GM23248 (cell line): ENCODE measurements around the gene CD9. TPM values are rescaled to one million over a fixed set of nuclear protein-coding genes. Genes with fewer than 3 reads are reported as not detected.
A peak's percentile ranks its signal among the peaks of the same experiment; 100 is the strongest.

ENCODE experiments used
- DNase-seq: peaks from one replicate; pipeline ENCODE4 v3.0.0-alpha.2; 2015
- H2AFZ ChIP-seq: fragments of 200-600 bp; sonication (generic); 2 replicates; pipeline ENCODE4 v1.6.1; 2016; ENCODE audit warnings: antibody characterized with exemption
- H3F3A ChIP-seq: fragments of 200-600 bp; sonication (generic); 2 replicates; pipeline ENCODE4 v1.6.1; 2016; ENCODE audit warnings: mild to moderate bottlenecking, antibody characterized with exemption, mixed run types; ENCODE audit not compliant: insufficient read depth
- H3K27ac ChIP-seq: fragments of 200-600 bp; sonication (generic); 2 replicates; pipeline ENCODE4 v1.5.1; 2016; ENCODE audit warnings: mild to moderate bottlenecking
- H3K27me3 ChIP-seq: fragments of 200-600 bp; sonication (generic); replicated peaks from 2 replicates; pipeline ENCODE4 v1.6.1; 2016; ENCODE audit warnings: mild to moderate bottlenecking; ENCODE audit not compliant: insufficient read depth
- H3K36me3 ChIP-seq: fragments of 200-600 bp; sonication (generic); 2 replicates; pipeline ENCODE4 v1.6.1; 2016; ENCODE audit warnings: low read depth, mild to moderate bottlenecking
- H3K4me1 ChIP-seq: fragments of 200-600 bp; sonication (generic); 2 replicates; pipeline ENCODE4 v1.6.1; 2016; ENCODE audit warnings: mild to moderate bottlenecking; ENCODE audit not compliant: insufficient read depth
- H3K4me2 ChIP-seq: fragments of 200-600 bp; sonication (generic); one replicate; pipeline ENCODE4 v1.6.1; 2016; ENCODE audit warnings: mild to moderate bottlenecking; ENCODE audit not compliant: unreplicated experiment
- H3K4me3 ChIP-seq: fragments of 200-600 bp; sonication (generic); 2 replicates; pipeline ENCODE4 v1.5.1; 2016; ENCODE audit warnings: mild to moderate bottlenecking
- H3K79me2 ChIP-seq: fragments of 200-600 bp; sonication (generic); 2 replicates; pipeline ENCODE4 v1.6.1; 2016; ENCODE audit warnings: mild to moderate bottlenecking; ENCODE audit not compliant: insufficient read depth
- H3K9ac ChIP-seq: fragments of 200-600 bp; sonication (generic); 2 replicates; pipeline ENCODE4 v1.6.1; 2016; ENCODE audit warnings: mild to moderate bottlenecking
- H3K9me2 ChIP-seq: fragments of 200-600 bp; sonication (generic); 2 replicates; pipeline ENCODE4 v1.6.1; 2016; ENCODE audit warnings: mixed run types, mild to moderate bottlenecking, moderate library complexity; ENCODE audit not compliant: insufficient read depth
- H3K9me3 ChIP-seq: fragments of 200-600 bp; sonication (generic); one replicate; pipeline ENCODE4 v1.6.1; 2017; ENCODE audit warnings: low read depth
- H4K20me1 ChIP-seq: fragments of 200-600 bp; sonication (generic); 2 replicates; pipeline ENCODE4 v1.6.0; 2016; ENCODE audit not compliant: insufficient read depth
- EZH2 ChIP-seq: fragments of 200-600 bp; sonication (generic); IDR thresholded peaks from 2 replicates; pipeline ENCODE4 v1.6.1; 2018; ENCODE audit warnings: antibody characterized with exemption, mild to moderate bottlenecking; ENCODE audit not compliant: insufficient read depth, poor library complexity, severe bottlenecking
- EZH2phosphoT487 ChIP-seq: fragments of 200-600 bp; sonication (generic); IDR thresholded peaks from 2 replicates; pipeline ENCODE4 v1.6.1; 2018; ENCODE audit warnings: antibody characterized with exemption, moderate library complexity, mild to moderate bottlenecking, low read depth; ENCODE audit not compliant: insufficient read depth
- WGBS, 2 experiments: methylation state at CpG; one replicate each; pipeline ENCODE4 v1.1.6; 2015 to 2017; ENCODE audit warnings: low lambda C conversion rate in 2 of 2, low coverage in 1 of 2; ENCODE audit errors: missing lambda C conversion rate in 2 of 2; 5-methylcytosine and 5-hydroxymethylcytosine counted together
- in situ Hi-C: fragments of 300-500 bp; cut with MboI; formaldehyde crosslinking; loops from 2 replicates; pipeline ENCODE4 v1.15.0; 2020
- polyA plus RNA-seq: library from polyadenylated mRNA; unstranded; fragments of >200 nt; fragmentation: Nextera tagmentation; extraction: Ambion mirVana; gene quantifications from 2 replicates; pipeline ENCODE4 v1.2.1, GENCODE V29; 2016
- total RNA-seq: library from RNA; depleted of rRNA; stranded (reverse); fragments of >200 nt; shearing (Covaris generic); gene quantifications from 2 replicates; pipeline ENCODE4 v1.2.3, GENCODE V29; 2014

The CD9 gene
- total and polyA plus RNA-seq, 2 experiments from 2014 or later = 28.6 to 46.9 TPM

- no peak for TF ChIP-seq EZH2
- no peak for TF ChIP-seq EZH2phosphoT487
- Histone ChIP-seq H3K79me2 (no peaks in the 10 kb centered on the region), H3K4me1 (peaks cover 4% of the 10 kb centered on the region; the same call in 1 of the 2 replicates), H3F3A (no peaks in the 10 kb centered on the region; the same call in 1 of the 2 replicates), H3K27me3 (no peaks in the 10 kb centered on the region), H2AFZ (peak overlapping the region; percentile 81), H3K4me2 (peak overlapping the region; percentile 67), H3K27ac (no peak overlapping the region), H3K4me3 (peak overlapping the region; percentile 73), H3K9ac (peak overlapping the region; percentile 73), H4K20me1 (no peaks in the 10 kb centered on the region), H3K9me2 (no peaks in the 10 kb centered on the region), H3K36me3 (no peaks in the 10 kb centered on the region), H3K9me3 (no peaks in the 10 kb centered on the region)
- DNase-seq = no peak
- in situ Hi-C loops = no loop called here
- 20% methylated on average over 14 to 15 of the region's 15 CpGs for WGBS, 2 experiments
These were observed 1.0 kb downstream of the CD9 start for GRCh38 chr12:6201213-6201608.

GRCh38 chr12:6201826-6202225, 1.6 kb downstream of the CD9 start:
- H3K4me3 ChIP-seq = no peak overlapping the region
- no peak for DNase-seq

GRCh38 chr12:6202304-6202703, 2.1 kb downstream of the CD9 start:
- Histone ChIP-seq H4K20me1 (no peaks in the 10 kb centered on the region), H3K4me1 (peaks cover 12% of the 10 kb centered on the region), H3K27ac (no peak overlapping the region), H3K36me3 (no peaks in the 10 kb centered on the region), H2AFZ (no peak overlapping the region), H3K9ac (no peak overlapping the region), H3K9me2 (no peaks in the 10 kb centered on the region), H3K27me3 (no peaks in the 10 kb centered on the region), H3F3A (peaks cover 7% of the 10 kb centered on the region; the same call in 1 of the 2 replicates), H3K9me3 (no peaks in the 10 kb centered on the region), H3K4me3 (no peak overlapping the region), H3K79me2 (no peaks in the 10 kb centered on the region), H3K4me2 (no peak overlapping the region)
- TF ChIP-seq EZH2phosphoT487 = no peak
- no peak for TF ChIP-seq EZH2
- WGBS, 2 experiments = 65 to 66% methylated on average over 6 of the region's 6 CpGs
- DNase-seq = no peak
- in situ Hi-C loops = no loop called here

More at GRCh38 chr12:6201826-6202225, 1.6 kb downstream of the CD9 start:
- Histone ChIP-seq H3K9ac (no peak overlapping the region), H3K27ac (no peak overlapping the region), H3K36me3 (no peaks in the 10 kb centered on the region), H3K4me2 (no peak overlapping the region), H3F3A (peaks cover 3% of the 10 kb centered on the region; the same call in 1 of the 2 replicates), H2AFZ (no peak overlapping the region), H3K9me2 (no peaks in the 10 kb centered on the region), H3K9me3 (no peaks in the 10 kb centered on the region), H4K20me1 (no peaks in the 10 kb centered on the region), H3K4me1 (peaks cover 7% of the 10 kb centered on the region), H3K79me2 (no peaks in the 10 kb centered on the region), H3K27me3 (no peaks in the 10 kb centered on the region)
- in situ Hi-C loops = no loop called here
- TF ChIP-seq EZH2phosphoT487 (no peak), EZH2 (no peak)
- WGBS, 2 experiments = 29 to 39% methylated on average over 3 of the region's 3 CpGs

- in situ Hi-C loops = no loop called here
These were observed 2.6 kb downstream of the CD9 start for GRCh38 chr12:6202846-6203245.

GRCh38 chr12:6203601-6204000, 3.4 kb downstream of the CD9 start:
- TF ChIP-seq EZH2phosphoT487 = no peak
- no peak for TF ChIP-seq EZH2
- H3K9me2 ChIP-seq = no peaks in the 10 kb centered on the region
- in situ Hi-C loops = no loop called here
- H3K4me3 ChIP-seq = no peak overlapping the region
- no peak overlapping the region for H3K9ac ChIP-seq
- peaks cover 18% of the 10 kb centered on the region for H3K4me1 ChIP-seq
- H3K4me2 ChIP-seq = no peak overlapping the region
- H3K27ac ChIP-seq = no peak overlapping the region
- no peaks in the 10 kb centered on the region for H3K79me2 ChIP-seq
- H3K36me3 ChIP-seq = no peaks in the 10 kb centered on the region
- H2AFZ ChIP-seq = no peak overlapping the region
- WGBS, 2 experiments = 87 to 89% methylated on average over 3 of the region's 3 CpGs
- H3K27me3 ChIP-seq = no peaks in the 10 kb centered on the region
- H3K9me3 ChIP-seq = no peaks in the 10 kb centered on the region
- DNase-seq = no peak
- no peaks in the 10 kb centered on the region for H4K20me1 ChIP-seq
- peaks cover 10% of the 10 kb centered on the region; the same call in 1 of the 2 replicates for H3F3A ChIP-seq

More at GRCh38 chr12:6202846-6203245, 2.6 kb downstream of the CD9 start:
- Histone ChIP-seq H3K27me3 (no peaks in the 10 kb centered on the region), H3K79me2 (no peaks in the 10 kb centered on the region), H3K36me3 (no peaks in the 10 kb centered on the region), H3K9me2 (no peaks in the 10 kb centered on the region), H3K4me3 (no peak overlapping the region), H3K4me2 (no peak overlapping the region), H3K9ac (no peak overlapping the region), H2AFZ (no peak overlapping the region), H3K27ac (no peak overlapping the region), H3K4me1 (peaks cover 17% of the 10 kb centered on the region), H3K9me3 (no peaks in the 10 kb centered on the region), H3F3A (peaks cover 10% of the 10 kb centered on the region; the same call in 1 of the 2 replicates), H4K20me1 (no peaks in the 10 kb centered on the region)
- 74 to 81% methylated on average over 3 of the region's 3 CpGs for WGBS, 2 experiments
- TF ChIP-seq EZH2phosphoT487 (no peak), EZH2 (no peak)
- no peak for DNase-seq
